ENCODE results near the gene CCR6. TPM values are rescaled to one million over a fixed set of nuclear protein-coding genes. Genes with fewer than 3 reads are reported as not detected.

Gene CCR6
- total and polyA plus RNA-seq, 2 of the 8 experiments (the other 6 are each of a cell fraction or from before 2014, with no cell fraction given) = 0.06 TPM; not detected in 1

- Histone ChIP-seq H2AFZ (ENCODE audit: low read length) (no peak overlapping the region), H2BK15ac (ENCODE audit: low read length) (no peak overlapping the region), H3K56ac (replicated peaks; ENCODE audit: insufficient read length, low read depth, low read length) (no peak overlapping the region), H3K27me3 (replicated peaks in 1 of 4; ENCODE audit: control insufficient read depth in 3 of 4, extremely low read depth in 1 of 4, insufficient read depth in 3 of 4, low read length in 3 of 4) (peaks cover 0 to 1% (median 0%) of the 10 kb centered on the region in 4 experiments; a peak in 1 of 7 replicates), H2BK12ac (ENCODE audit: low read depth, low read length) (no peak overlapping the region), H3K27ac (ENCODE audit: low read depth, low read length) (no peak overlapping the region), H2AK5ac (ENCODE audit: low read depth, low read length) (no peak overlapping the region), H4K5ac (ENCODE audit: insufficient read length, low read depth, low read length) (no peak overlapping the region), H3K9me3 (ENCODE audit: insufficient read depth in 2 of 2, low read depth in 1 of 2, low read length in 1 of 2) (no peaks in the 10 kb centered on the region), H3K23ac (ENCODE audit: insufficient read length) (no peak overlapping the region), H4K8ac (ENCODE audit: extremely low read depth, insufficient read depth, low read length) (no peak overlapping the region), H3K4me2 (ENCODE audit: insufficient read depth in 1 of 2, low read depth in 2 of 2, low read length in 2 of 2) (no peak overlapping the region), H3K23me2 (ENCODE audit: low read depth, low read length) (no peaks in the 10 kb centered on the region), H3K79me2 (ENCODE audit: control insufficient read depth in 1 of 2, insufficient read depth in 2 of 2, low read length in 2 of 2) (no peaks in the 10 kb centered on the region), H3K79me1 (ENCODE audit: low read depth, low read length) (no peaks in the 10 kb centered on the region), H3K9ac (replicated peaks in 1 of 4; ENCODE audit: extremely low read depth in 1 of 4, low read depth in 3 of 4, low read length in 3 of 4) (no peak overlapping the region), H2BK20ac (ENCODE audit: low read length) (no peak overlapping the region), H4K91ac (replicated peaks; ENCODE audit: insufficient read length, low read length) (no peak overlapping the region), H2BK120ac (replicated peaks; ENCODE audit: low read depth, low read length) (no peak overlapping the region), H3K4me1 (replicated peaks in 1 of 4; ENCODE audit: control insufficient read depth in 3 of 4, insufficient read depth in 4 of 4, low read length in 3 of 4) (no peaks in the 10 kb centered on the region; a peak in 1 of 7 replicates), H3K36me3 (ENCODE audit: control insufficient read depth in 2 of 4, insufficient read depth in 4 of 4, low read length in 3 of 4) (no peaks in the 10 kb centered on the region), H3K18ac (ENCODE audit: extremely low read depth, low read length) (no peak overlapping the region), H4K20me1 (replicated peaks in 1 of 2; ENCODE audit: control insufficient read depth in 1 of 2, insufficient read depth in 2 of 2, low read length in 2 of 2) (no peaks in the 10 kb centered on the region), H3K14ac (ENCODE audit: insufficient read length) (no peak overlapping the region), H2BK5ac (ENCODE audit: low read depth, low read length) (no peak overlapping the region), H3K4me3 (ENCODE audit: extremely low read depth in 1 of 4, insufficient read depth in 2 of 4, low read depth in 3 of 4, low read length in 4 of 4) (no peak overlapping the region), H3K4ac (replicated peaks; ENCODE audit: insufficient read length, low read depth, low read length) (no peak overlapping the region)
- DNase-seq (ENCODE audit: low read depth in 1 of 2, low spot score in 2 of 2) (no peak), FAIRE-seq (no peak)
- CTCF ChIA-PET (ENCODE audit: partially characterized antibody) = interaction anchor here (0.8 to 1.6 kb wide), 3 partner anchors 9 to 327 kb away, joined by 3 to 5 read pairs (median 3); no protein-coding TSS in a partner anchor
- WGBS, 2 experiments (ENCODE audit: extremely low coverage in 1 of 2, insufficient coverage in 1 of 2, insufficient read length in 1 of 2, insufficient replicate concordance in 2 of 2, low coverage in 1 of 2, low lambda C conversion rate in 2 of 2, missing lambda C conversion rate in 1 of 2) = 93% methylated on average over 6 of the region's 6 CpGs; no CpG with 5 or more reads in 1 of the 2 experiments
- POLR2A ChIA-PET (ENCODE audit: partially characterized antibody) = interaction anchor here (0.6 kb wide), 1 partner anchor 176 kb away, joined by 3 read pairs; no protein-coding TSS in a partner anchor
- TF ChIP-seq EP300 (IDR thresholded peaks at IDR 0.05; ENCODE audit: borderline replicate concordance in 1 of 2, low read depth in 2 of 2, low read length in 2 of 2) (no peak), SP2 (IDR thresholded peaks at IDR 0.05; ENCODE audit: low read length) (no peak), YY1 (IDR thresholded peaks at IDR 0.05; ENCODE audit: low read depth, low read length) (no peak), ATF3 (IDR thresholded peaks at IDR 0.05; ENCODE audit: insufficient read depth, low read depth, low read length) (no peak), TCF12 (IDR thresholded peaks at IDR 0.05; ENCODE audit: low read depth, low read length) (no peak), SUZ12 (IDR thresholded peaks at IDR 0.05; ENCODE audit: low read length) (no peak), CTCF (IDR thresholded peaks at IDR 0.05; ENCODE audit: control extremely low read depth in 1 of 3, insufficient read depth in 1 of 3, low read depth in 1 of 3, low read length in 3 of 3) (no peak), RNF2 (IDR thresholded peaks at IDR 0.05; ENCODE audit: borderline replicate concordance, low read depth, low read length, missing control alignments, poor library complexity, severe bottlenecking) (no peak), JUND (IDR thresholded peaks at IDR 0.05; ENCODE audit: low read length) (no peak), MAX (IDR thresholded peaks at IDR 0.05) (no peak)
Observed at GRCh38 chr6:167105060-167105459, 17.8 kb upstream of the CCR6 start.

Measured in H1 (cell line).